CD14-positive monocyte (primary cell): ENCODE results near the gene DUSP3. TPM values are rescaled to one million over a fixed set of nuclear protein-coding genes. Genes with fewer than 3 reads are reported as not detected.

Experiments
- DNase-seq, 3 donors: peaks; one replicate each; pipeline ENCODE4 v3.0.0-alpha.2; 2011 to 2022
- H2AFZ ChIP-seq: 2 replicates; pipeline ENCODE4 v1.6.0; 2012; ENCODE audit warnings: mild to moderate bottlenecking, low read depth, low read length, inconsistent platforms; ENCODE audit not compliant: insufficient read depth, poor library complexity, severe bottlenecking
- H3K27ac ChIP-seq, 2 donors: 1 replicate in 1 of 2; 2 replicates in 1 of 2; pipeline ENCODE4 v1.5.1; 2012 to 2013; ENCODE audit warnings: low read length in 2 of 2, control low read depth in 1 of 2, inconsistent platforms in 1 of 2, low read depth in 1 of 2, mild to moderate bottlenecking in 1 of 2
- H3K27me3 ChIP-seq, 2 donors: one replicate each; pipeline versions ENCODE4 v1.6.0 to v1.6.1; 2011 to 2013; ENCODE audit warnings: low read length in 2 of 2; ENCODE audit not compliant: control insufficient read depth in 2 of 2, insufficient read depth in 2 of 2
- H3K36me3 ChIP-seq, 2 donors: replicated peaks in 1 of 2; 1 replicate in 1 of 2; 2 replicates in 1 of 2; pipeline versions ENCODE4 v1.5.1 to v1.6.1; 2012 to 2013; ENCODE audit warnings: low read length in 2 of 2, control low read depth in 1 of 2, inconsistent platforms in 1 of 2, mild to moderate bottlenecking in 1 of 2; ENCODE audit not compliant: insufficient read depth in 2 of 2, control insufficient read depth in 1 of 2
- H3K4me1 ChIP-seq, 2 donors: 1 replicate in 1 of 2; 2 replicates in 1 of 2; pipeline versions ENCODE4 v1.5.1 to v1.6.1; 2012 to 2013; ENCODE audit warnings: low read length in 2 of 2, control low read depth in 1 of 2, inconsistent platforms in 1 of 2, mild to moderate bottlenecking in 1 of 2, moderate library complexity in 1 of 2; ENCODE audit not compliant: insufficient read depth in 2 of 2, control insufficient read depth in 1 of 2
- H3K4me2 ChIP-seq: replicated peaks from 2 replicates; pipeline ENCODE3; 2012; ENCODE audit warnings: low read length, moderate library complexity, mild to moderate bottlenecking; ENCODE audit not compliant: poor library complexity, severe bottlenecking; ENCODE audit errors: extremely low read depth
- H3K4me3 ChIP-seq, 3 experiments: fragments of 200-600 bp in 1 of 3; sonication (generic) in 1 of 3; replicated peaks in 1 of 3; 1 replicate in 2 of 3; 2 replicates in 1 of 3; pipeline ENCODE4 v1.5.1; 2011 to 2013; ENCODE audit warnings: low read length in 3 of 3, mild to moderate bottlenecking in 3 of 3, control low read depth in 2 of 3, low read depth in 2 of 3, inconsistent platforms in 1 of 3, moderate library complexity in 1 of 3
- H3K79me2 ChIP-seq: 2 replicates; pipeline ENCODE4 v1.6.0; 2012; ENCODE audit warnings: mild to moderate bottlenecking, control low read depth, inconsistent platforms, low read length, moderate library complexity; ENCODE audit not compliant: insufficient read depth
- H3K9ac ChIP-seq: 2 replicates; pipeline ENCODE4 v1.6.0; 2017; ENCODE audit warnings: low read length, mild to moderate bottlenecking; ENCODE audit not compliant: insufficient read depth, poor library complexity, severe bottlenecking
- H3K9me3 ChIP-seq, 2 donors: replicated peaks in 1 of 2; 1 replicate in 1 of 2; 2 replicates in 1 of 2; pipeline versions ENCODE4 v1.5.1 to v1.6.1; 2012 to 2013; ENCODE audit warnings: low read length in 2 of 2, control low read depth in 1 of 2; ENCODE audit not compliant: control insufficient read depth in 1 of 2, insufficient read depth in 1 of 2
- H4K20me1 ChIP-seq: 2 replicates; pipeline ENCODE4 v1.6.0; 2012; ENCODE audit warnings: mild to moderate bottlenecking, low read length, control low read depth, moderate library complexity; ENCODE audit not compliant: insufficient read depth
- H3K27ac Mint-ChIP-seq, 7 donors: one replicate each; pipeline ENCODE4 v1.8.0; 2020; ENCODE audit warnings: mild to moderate bottlenecking in 7 of 7, mixed read lengths in 7 of 7, moderate library complexity in 6 of 7, inconsistent platforms in 2 of 7
- H3K27me3 Mint-ChIP-seq, 3 donors: one replicate each; pipeline ENCODE4 v1.8.0; 2021 to 2022; ENCODE audit warnings: low read depth in 3 of 3, mild to moderate bottlenecking in 3 of 3, mixed read lengths in 3 of 3, moderate library complexity in 3 of 3, inconsistent platforms in 1 of 3
- H3K36me3 Mint-ChIP-seq, 2 donors: one replicate each; pipeline ENCODE4 v1.8.0; 2020; ENCODE audit warnings: mixed read lengths in 2 of 2, inconsistent platforms in 1 of 2, mild to moderate bottlenecking in 1 of 2
- H3K4me1 Mint-ChIP-seq: one replicate; pipeline ENCODE4 v1.8.0; 2020; ENCODE audit warnings: mild to moderate bottlenecking, mixed read lengths
- H3K4me3 Mint-ChIP-seq, 2 donors: one replicate each; pipeline ENCODE4 v1.8.0; 2020; ENCODE audit warnings: mild to moderate bottlenecking in 2 of 2, mixed read lengths in 2 of 2, moderate library complexity in 1 of 2
- H3K9me3 Mint-ChIP-seq, 7 donors: one replicate each; pipeline ENCODE4 v1.8.0; 2020 to 2022; ENCODE audit warnings: mixed read lengths in 7 of 7, mild to moderate bottlenecking in 6 of 7, moderate library complexity in 6 of 7, inconsistent platforms in 2 of 7
- WGBS: methylation state at CpG from one replicate; pipeline ENCODE4 v1.1.5; 2013; ENCODE audit warnings: missing lambda C conversion rate; ENCODE audit not compliant: insufficient coverage; 5-methylcytosine and 5-hydroxymethylcytosine counted together
- intact Hi-C, 2 donors: fragments of 100-400 bp; cut with micrococcal nuclease; formaldehyde crosslinking; loops; one replicate each; pipeline versions ENCODE4 v1.15.0 to v1.15.1; 2023
- polyA plus RNA-seq, 3 donors: library from polyadenylated mRNA; depleted of rRNA in 1 of 3; unstranded in 2 of 3; stranded (reverse) in 1 of 3; fragments of 300-500 nt in 2 of 3; fragments of >200 nt in 1 of 3; fragmentation: Illumina TruSeq in 2 of 3; gene quantifications; 1 replicate in 2 of 3; 2 replicates in 1 of 3; pipeline ENCODE4 v1.2.3, GENCODE V29; 2012 to 2021
- TF ChIP-seq, protein P1 (sequence below): fragments of 200-600 bp; IDR thresholded peaks from one replicate; pipeline ENCODE4 v1.8.0; 2022; ENCODE audit warnings: antibody characterized with exemption, mild to moderate bottlenecking

Gene DUSP3
- polyA plus RNA-seq, 3 donors = 36.7 to 78.5 (median 58.9) TPM

- peaks cover 0 to 9% of the 10 kb centered on the region in 2 donors for H3K4me1 ChIP-seq
- intact Hi-C loops = no loop called here
- H3K27ac Mint-ChIP-seq = peak overlapping the region in 1 of 7 donors; percentile 52
- no peak overlapping the region for H3K4me2 ChIP-seq
- TF ChIP-seq, protein P1, sequence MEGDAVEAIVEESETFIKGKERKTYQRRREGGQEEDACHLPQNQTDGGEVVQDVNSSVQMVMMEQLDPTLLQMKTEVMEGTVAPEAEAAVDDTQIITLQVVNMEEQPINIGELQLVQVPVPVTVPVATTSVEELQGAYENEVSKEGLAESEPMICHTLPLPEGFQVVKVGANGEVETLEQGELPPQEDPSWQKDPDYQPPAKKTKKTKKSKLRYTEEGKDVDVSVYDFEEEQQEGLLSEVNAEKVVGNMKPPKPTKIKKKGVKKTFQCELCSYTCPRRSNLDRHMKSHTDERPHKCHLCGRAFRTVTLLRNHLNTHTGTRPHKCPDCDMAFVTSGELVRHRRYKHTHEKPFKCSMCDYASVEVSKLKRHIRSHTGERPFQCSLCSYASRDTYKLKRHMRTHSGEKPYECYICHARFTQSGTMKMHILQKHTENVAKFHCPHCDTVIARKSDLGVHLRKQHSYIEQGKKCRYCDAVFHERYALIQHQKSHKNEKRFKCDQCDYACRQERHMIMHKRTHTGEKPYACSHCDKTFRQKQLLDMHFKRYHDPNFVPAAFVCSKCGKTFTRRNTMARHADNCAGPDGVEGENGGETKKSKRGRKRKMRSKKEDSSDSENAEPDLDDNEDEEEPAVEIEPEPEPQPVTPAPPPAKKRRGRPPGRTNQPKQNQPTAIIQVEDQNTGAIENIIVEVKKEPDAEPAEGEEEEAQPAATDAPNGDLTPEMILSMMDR = no peak
- H2AFZ ChIP-seq = no peak overlapping the region
- no peaks in the 10 kb centered on the region for H3K36me3 ChIP-seq
- H3K27me3 ChIP-seq = peaks cover 18 to 39% of the 10 kb centered on the region in 2 donors
- no peak overlapping the region for H3K9ac ChIP-seq
- peaks cover 17% of the 10 kb centered on the region for H3K4me1 Mint-ChIP-seq
- peaks cover 34 to 70% (median 55%) of the 10 kb centered on the region in 3 donors for H3K27me3 Mint-ChIP-seq
- H3K27ac ChIP-seq = no peak overlapping the region
- no peak overlapping the region for H3K4me3 ChIP-seq
- H3K36me3 Mint-ChIP-seq = peaks cover 0 to 2% of the 10 kb centered on the region in 2 donors
- no peak for DNase-seq
- no CpG with 5 or more reads among the region's 6 CpGs for WGBS
- no peaks in the 10 kb centered on the region for H4K20me1 ChIP-seq
- peaks cover 0 to 5% (median 0%) of the 10 kb centered on the region in 7 donors for H3K9me3 Mint-ChIP-seq
- no peaks in the 10 kb centered on the region for H3K9me3 ChIP-seq
- H3K79me2 ChIP-seq = no peaks in the 10 kb centered on the region
- peak overlapping the region in 1 of 2 donors; percentile 78 for H3K4me3 Mint-ChIP-seq
Measured at GRCh38 chr17:43756201-43756600, 22.6 kb downstream of the DUSP3 start.

DNA sequence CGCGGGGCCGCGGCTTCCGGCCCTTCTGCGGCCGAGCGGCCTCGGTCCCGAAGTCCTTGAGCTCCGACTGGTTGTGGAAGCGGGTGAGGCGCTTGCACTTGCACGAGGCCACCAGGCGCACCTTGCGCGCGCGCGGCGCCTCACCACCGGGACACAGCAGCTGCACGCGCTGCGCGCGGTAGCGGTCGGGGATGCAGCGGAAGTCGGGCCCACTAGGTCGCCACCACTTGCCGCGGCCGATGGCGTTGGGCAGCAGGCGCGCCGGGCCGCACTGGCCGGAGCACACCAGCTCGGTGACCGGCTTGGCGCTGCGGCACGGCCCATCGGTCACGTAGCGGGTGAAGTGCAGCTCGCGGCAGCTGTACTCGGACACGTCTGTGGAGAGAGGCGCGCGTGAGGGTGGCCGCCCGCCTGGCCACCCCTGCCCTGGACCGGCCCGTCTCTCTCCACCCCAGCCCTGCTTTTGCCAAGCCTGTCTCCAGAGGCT is 23.3 kb downstream of the DUSP3 start:
- WGBS = 5% methylated on average over 56 of the region's 60 CpGs
- H3K4me1 ChIP-seq = peaks cover 0 to 9% of the 10 kb centered on the region in 2 donors
- H3K9me3 ChIP-seq = no peaks in the 10 kb centered on the region
- H3K4me3 ChIP-seq = no peak overlapping the region
- intact Hi-C loops = no loop called here
- no peaks in the 10 kb centered on the region for H3K79me2 ChIP-seq
- no peak overlapping the region for H2AFZ ChIP-seq
- peaks cover 35 to 67% (median 55%) of the 10 kb centered on the region in 3 donors for H3K27me3 Mint-ChIP-seq
- no peaks in the 10 kb centered on the region for H4K20me1 ChIP-seq
- TF ChIP-seq, protein P1 = no peak
- H3K4me3 Mint-ChIP-seq = peak overlapping the region in 1 of 2 donors; percentile 78
- H3K4me1 Mint-ChIP-seq = peaks cover 17% of the 10 kb centered on the region
- peak overlapping the region; percentile 11 for H3K4me2 ChIP-seq
- no peak overlapping the region for H3K27ac ChIP-seq
- peak in 1 of 3 donors; percentile 13 for DNase-seq
- H3K27me3 ChIP-seq = peaks cover 18 to 39% of the 10 kb centered on the region in 2 donors
- peaks cover 0 to 2% of the 10 kb centered on the region in 2 donors for H3K36me3 Mint-ChIP-seq
- H3K27ac Mint-ChIP-seq = no peak overlapping the region
- peaks cover 0 to 5% (median 0%) of the 10 kb centered on the region in 7 donors for H3K9me3 Mint-ChIP-seq
- H3K9ac ChIP-seq = no peak overlapping the region
- H3K36me3 ChIP-seq = no peaks in the 10 kb centered on the region
